ENCODE data around the gene TMEM88. TPM values are rescaled to one million over a fixed set of nuclear protein-coding genes. Genes with fewer than 3 reads are reported as not detected.

The TMEM88 gene
- total RNA-seq, 1 experiment from 2014 or later: 1.5 TPM

- H3K4me3 ChIP-seq (ENCODE audit: low read length): no peak overlapping the region
- no peaks in the 10 kb centered on the region for H4K20me1 ChIP-seq (ENCODE audit: low read length)
- no peak overlapping the region for H3K27ac ChIP-seq (ENCODE audit: low read length)
- no peak overlapping the region for H3K9ac ChIP-seq (ENCODE audit: low read length)
- no peaks in the 10 kb centered on the region for H3K36me3 ChIP-seq (ENCODE audit: low read depth, low read length)
- intact Hi-C loops (cut with micrococcal nuclease): no loop called here
- no peaks in the 10 kb centered on the region for H3K9me3 ChIP-seq (ENCODE audit: low read length)
- H3K4me2 ChIP-seq (ENCODE audit: low read length): no peak overlapping the region
- H3K4me1 ChIP-seq (ENCODE audit: insufficient read depth, low read length): no peaks in the 10 kb centered on the region
- DNase-seq (peak; percentile 11), ATAC-seq (peak; percentile 33; the same call in 1 of the 2 replicates)
- no peaks in the 10 kb centered on the region for H3K79me2 ChIP-seq (ENCODE audit: low read length)
- H3F3A ChIP-seq (ENCODE audit: low read length, unreplicated experiment): no peaks in the 10 kb centered on the region
- H3K9me2 ChIP-seq (replicated peaks; ENCODE audit: low read length): no peaks in the 10 kb centered on the region
- POLR2A ChIA-PET (ENCODE audit: unreplicated experiment): interaction anchor here (0.5 kb wide), 1 partner anchor 87 kb away, joined by 3 read pairs; no protein-coding TSS in a partner anchor
- TF ChIP-seq EZH2 (IDR thresholded peaks at IDR 0.05; ENCODE audit: low read length, unreplicated experiment): no peak
- TF ChIP-seq CTCF (conservative IDR thresholded peaks at IDR 0.05; ENCODE audit: low read depth, low read length): 0 out of 2 replicates have a peak, but pooled peaks have one; percentile 29
- H2AFZ ChIP-seq (ENCODE audit: low read length): peak overlapping the region; percentile 33; the same call in 1 of the 2 replicates
- no TSS peak for BruUV-seq (replicated peaks)
- CTCF ChIA-PET: interaction anchor here (0.7 to 1.1 kb wide), 5 partner anchors 19 to 164 kb away, joined by 3 to 4 read pairs (median 3); partner anchors contain the start of gene NAA38
- H3K27me3 ChIP-seq (ENCODE audit: low read length): no peaks in the 10 kb centered on the region
Measured at GRCh38 chr17:7825206-7825990, 29.5 kb upstream of the TMEM88 start.

- POLR2A ChIA-PET (ENCODE audit: unreplicated experiment): no interaction called here
- Histone ChIP-seq H3K4me2 (ENCODE audit: low read length) (no peak overlapping the region), H3K36me3 (ENCODE audit: low read depth, low read length) (no peaks in the 10 kb centered on the region), H3K9ac (ENCODE audit: low read length) (no peak overlapping the region), H3K9me3 (ENCODE audit: low read length) (no peaks in the 10 kb centered on the region), H4K20me1 (ENCODE audit: low read length) (no peaks in the 10 kb centered on the region), H3K27ac (ENCODE audit: low read length) (no peak overlapping the region), H3K27me3 (ENCODE audit: low read length) (no peaks in the 10 kb centered on the region), H3F3A (ENCODE audit: low read length, unreplicated experiment) (no peaks in the 10 kb centered on the region), H3K79me2 (ENCODE audit: low read length) (no peaks in the 10 kb centered on the region), H3K9me2 (replicated peaks; ENCODE audit: low read length) (no peaks in the 10 kb centered on the region), H2AFZ (ENCODE audit: low read length) (no peak overlapping the region), H3K4me3 (ENCODE audit: low read length) (no peak overlapping the region), H3K4me1 (ENCODE audit: insufficient read depth, low read length) (peaks cover 4% of the 10 kb centered on the region)
- BruUV-seq (replicated peaks): no TSS peak
- intact Hi-C loops (cut with micrococcal nuclease): no loop called here
- DNase-seq (no peak), ATAC-seq (no peak)
- CTCF ChIA-PET: no interaction called here
- TF ChIP-seq EZH2 (IDR thresholded peaks at IDR 0.05; ENCODE audit: low read length, unreplicated experiment) (no peak), EZH2phosphoT487 (IDR thresholded peaks at IDR 0.05; ENCODE audit: borderline replicate concordance, low read length) (no peak), CTCF (conservative IDR thresholded peaks at IDR 0.05; ENCODE audit: low read depth, low read length) (no peak)
Measured at GRCh38 chr17:7830616-7831015, 24.2 kb upstream of the TMEM88 start.

GRCh38 chr17:7831233-7831632, 23.6 kb upstream of the TMEM88 start:
- no peaks in the 10 kb centered on the region for H3K79me2 ChIP-seq (ENCODE audit: low read length)
- H3K4me2 ChIP-seq (ENCODE audit: low read length): no peak overlapping the region
- no peaks in the 10 kb centered on the region for H3K36me3 ChIP-seq (ENCODE audit: low read depth, low read length)
- BruUV-seq (replicated peaks): no TSS peak
- H3K4me3 ChIP-seq (ENCODE audit: low read length): no peak overlapping the region
- peaks cover 4% of the 10 kb centered on the region for H3K4me1 ChIP-seq (ENCODE audit: insufficient read depth, low read length)
- no peak overlapping the region for H3K27ac ChIP-seq (ENCODE audit: low read length)
- H4K20me1 ChIP-seq (ENCODE audit: low read length): no peaks in the 10 kb centered on the region
- no peaks in the 10 kb centered on the region for H3K27me3 ChIP-seq (ENCODE audit: low read length)
- no peak overlapping the region for H2AFZ ChIP-seq (ENCODE audit: low read length)
- no peaks in the 10 kb centered on the region for H3K9me3 ChIP-seq (ENCODE audit: low read length)
- intact Hi-C loops (cut with micrococcal nuclease): no loop called here
- H3F3A ChIP-seq (ENCODE audit: low read length, unreplicated experiment): no peaks in the 10 kb centered on the region
- ATAC-seq (no peak), DNase-seq (no peak)
- no peak overlapping the region for H3K9ac ChIP-seq (ENCODE audit: low read length)
- ChIA-PET CTCF (no interaction called here), POLR2A (ENCODE audit: unreplicated experiment) (no interaction called here)
- H3K9me2 ChIP-seq (replicated peaks; ENCODE audit: low read length): no peaks in the 10 kb centered on the region
- TF ChIP-seq EZH2 (IDR thresholded peaks at IDR 0.05; ENCODE audit: low read length, unreplicated experiment) (no peak), EZH2phosphoT487 (IDR thresholded peaks at IDR 0.05; ENCODE audit: borderline replicate concordance, low read length) (no peak), CTCF (conservative IDR thresholded peaks at IDR 0.05; ENCODE audit: low read depth, low read length) (no peak)

Data from PC-3 (cell line).